HG02943 (cell line): ENCODE data around the gene PRR19.
"Not testable (repeated sequence)": the region's sequence is repeated elsewhere in the genome, so short reads cannot be mapped to it uniquely, and the experiment has no call there.

Source experiments
- ATAC-seq: cut with Tn5 transposase; IDR thresholded peaks from one replicate; pipeline ENCODE4 v1.9.1; 2021; ENCODE audit warnings: mild to moderate bottlenecking, low read depth, moderate library complexity; ENCODE audit not compliant: unreplicated experiment

PRR19 gene

GRCh38 chr19:42301646-42302203 lies at the start of gene PRR19:
TSS of gene PRR19 (plus strand) at chr19:42302132. CDS start at chr19:42309585, 7,453 bp downstream.
- no peak for ATAC-seq

GRCh38 chr19:42252365-42253244 lies 49.3 kb upstream of the PRR19 start:
- ATAC-seq, result no peak

- no peak for ATAC-seq
These were observed 48.5 kb upstream of the PRR19 start for GRCh38 chr19:42253245-42254088.

GRCh38 chr19:42254089-42254849 lies 47.7 kb upstream of the PRR19 start:
- ATAC-seq, result no peak

GRCh38 chr19:42254850-42255765 lies 46.8 kb upstream of the PRR19 start, which contains the start of gene ERF:
TSS of gene ERF (minus strand) at chr19:42255128. CDS start at chr19:42254999, 129 bp downstream.
- ATAC-seq, result no peak

- ATAC-seq, result no peak
These were observed 45.9 kb upstream of the PRR19 start for GRCh38 chr19:42255766-42256745.

- not testable (repeated sequence) for ATAC-seq
These were observed 44.1 kb upstream of the PRR19 start for GRCh38 chr19:42257842-42258241.

GRCh38 chr19:42261763-42262162 lies 40.2 kb upstream of the PRR19 start:
- no peak for ATAC-seq

GRCh38 chr19:42266105-42266504 lies 35.8 kb upstream of the PRR19 start:
- not testable (repeated sequence) for ATAC-seq

GRCh38 chr19:42266928-42267603 lies 34.9 kb upstream of the PRR19 start:
- ATAC-seq, result not testable (repeated sequence)

GRCh38 chr19:42267644-42268141 lies 34.2 kb upstream of the PRR19 start:
- ATAC-seq, result no peak

GRCh38 chr19:42268142-42268703 lies 33.7 kb upstream of the PRR19 start:
- peak; percentile 55 for ATAC-seq

- peak; percentile 81 for ATAC-seq
These were observed 33.0 kb upstream of the PRR19 start, which contains the start of gene CIC for GRCh38 chr19:42268704-42269477. TSS of gene CIC (plus strand) at chr19:42269252. CDS start at chr19:42271784, 2,532 bp downstream.

GRCh38 chr19:42269478-42270345 lies 32.2 kb upstream of the PRR19 start:
- no peak for ATAC-seq
